GM12878 (cell line): Measurements from ENCODE around the gene ALPK1. TPM values are rescaled to one million over a fixed set of nuclear protein-coding genes. Genes with fewer than 3 reads are reported as not detected.
A peak's percentile ranks its signal among the peaks of the same experiment; 100 is the strongest.

Experiments
- ATF3 ChIP-seq: IDR thresholded peaks from 2 replicates; pipeline ENCODE4 v1.6.1; 2011; ENCODE audit warnings: low read depth, mild to moderate bottlenecking, low read length, moderate library complexity, borderline replicate concordance; ENCODE audit errors: extremely low read depth
- CUX1 ChIP-seq: IDR thresholded peaks from 2 replicates; pipeline ENCODE4 v1.6.1; 2012; ENCODE audit warnings: improper control_type of control experiment, low read depth, low read length; ENCODE audit not compliant: insufficient replicate concordance
- E2F4 ChIP-seq: IDR thresholded peaks from 2 replicates; pipeline ENCODE4 v1.6.1; 2012; ENCODE audit warnings: low read depth, low read length, improper control_type of control experiment
- IRF4 ChIP-seq: IDR thresholded peaks from 2 replicates; pipeline ENCODE4 v1.6.1; 2011; ENCODE audit warnings: low read depth, low read length
- JUND ChIP-seq: IDR thresholded peaks from 2 replicates; pipeline ENCODE4 v1.6.1; 2012; ENCODE audit warnings: low read depth, mild to moderate bottlenecking, low read length, improper control_type of control experiment, moderate library complexity
- KLF5 ChIP-seq: fragments of 450-650 bp; IDR thresholded peaks from 2 replicates; pipeline ENCODE4 v1.6.1; 2014; ENCODE audit warnings: mild to moderate bottlenecking; ENCODE audit not compliant: partially characterized antibody
- MAX ChIP-seq: IDR thresholded peaks from 2 replicates; pipeline ENCODE4 v1.6.1; 2012; ENCODE audit warnings: low read depth, low read length, improper control_type of control experiment
- MXI1 ChIP-seq: fragments of 150-350 bp; IDR thresholded peaks from 2 replicates; pipeline ENCODE4 v1.6.1; 2011; ENCODE audit warnings: low read depth, mild to moderate bottlenecking, inconsistent platforms, low read length, improper control_type of control experiment
- MYC ChIP-seq: IDR thresholded peaks from 2 replicates; pipeline ENCODE4 v1.6.1; 2011; ENCODE audit warnings: mild to moderate bottlenecking, low read length, moderate library complexity, inconsistent platforms; ENCODE audit not compliant: insufficient read depth, insufficient replicate concordance, insufficient read length, severe bottlenecking
- SKIL ChIP-seq: fragments of 450-650 bp; IDR thresholded peaks from 2 replicates; pipeline ENCODE4 v1.6.1; 2017; ENCODE audit warnings: mild to moderate bottlenecking, low read depth, inconsistent platforms; ENCODE audit not compliant: poor library complexity, severe bottlenecking
- USF1 ChIP-seq: IDR thresholded peaks from 2 replicates; pipeline ENCODE4 v1.6.1; 2011; ENCODE audit warnings: borderline replicate concordance, low read depth, mild to moderate bottlenecking, moderate library complexity, mixed read lengths, low read length; ENCODE audit not compliant: insufficient read depth; ENCODE audit errors: extremely low read length
- ZBTB11 ChIP-seq: fragments of 450-650 bp; formaldehyde crosslinking; IDR thresholded peaks from 2 replicates; pipeline ENCODE4 v1.5.0; 2022; ENCODE audit warnings: mild to moderate bottlenecking, missing genetic modification characterization
- polyA plus RNA-seq, 11 experiments: library from polyadenylated mRNA; depleted of rRNA in 4 of 11; unstranded in 6 of 11; stranded (reverse) in 5 of 11; fragments of >200 nt; fragmentation: Nextera tagmentation in 4 of 11; fragmentation: Illumina TruSeq in 1 of 11; extraction: Ambion mirVana in 4 of 11; extraction: Trizol in 1 of 11; gene quantifications; 1 replicate in 1 of 11; 2 replicates in 10 of 11; pipeline versions ENCODE4 v1.2.1 to v1.2.3, GENCODE V29; 2011 to 2016; ENCODE audit warnings: inconsistent platforms in 2 of 11, missing spikeins in 2 of 11, low read depth in 1 of 11
- total RNA-seq, 4 experiments: library from RNA; depleted of rRNA in 3 of 4; stranded (reverse); fragments of >200 nt in 3 of 4; fragmentation: Illumina TruSeq in 1 of 4; extraction: Trizol in 1 of 4; gene quantifications; 2 replicates each; pipeline versions ENCODE4 v1.2.1 to v1.2.3, GENCODE V29; 2013 to 2021

ALPK1 gene
- total and polyA plus RNA-seq, 10 of the 15 experiments (the other 5 are each of a cell fraction or from before 2014, with no cell fraction given) = 8.5 to 32.3 (median 22.6) TPM

- TF ChIP-seq SKIL (peak; percentile 93), USF1 (no peak), JUND (no peak), MAX (no peak), IRF4 (peak; percentile 45; the same call in 1 of the 2 replicates), MYC (no peak), KLF5 (no peak), CUX1 (peak; percentile 62), E2F4 (no peak), MXI1 (peak; percentile 66; the same call in 1 of the 2 replicates), ATF3 (no peak), ZBTB11 (CRISPR knock-in tag) (no peak)
These were observed 21.3 kb downstream of the ALPK1 start (continued) for GRCh38 chr4:112318239-112319142.
